Loucy (cell line): Measurements from ENCODE around the gene KLK8.

Experiments used
- H2AFZ ChIP-seq: fragments of 200-600 bp; sonication (generic); 2 replicates; pipeline ENCODE4 v1.6.0; 2016; ENCODE audit warnings: antibody characterized with exemption, mild to moderate bottlenecking, low read length, moderate library complexity
- H3F3A ChIP-seq: fragments of 200-600 bp; 2 replicates; pipeline ENCODE4 v1.6.0; 2016; ENCODE audit warnings: antibody characterized with exemption, low read depth, mild to moderate bottlenecking
- H3K27me3 ChIP-seq: fragments of 200-600 bp; sonication (generic); 2 replicates; pipeline ENCODE4 v1.6.1; 2014; ENCODE audit warnings: low read length, mild to moderate bottlenecking; ENCODE audit not compliant: insufficient read depth, poor library complexity, severe bottlenecking
- H3K36me3 ChIP-seq: fragments of 200-600 bp; sonication (generic); 2 replicates; pipeline ENCODE4 v1.6.1; 2016; ENCODE audit warnings: low read length; ENCODE audit not compliant: insufficient read depth
- H3K4me1 ChIP-seq: fragments of 200-600 bp; sonication (generic); 2 replicates; pipeline ENCODE4 v1.5.1; 2014; ENCODE audit warnings: low read length, mild to moderate bottlenecking; ENCODE audit not compliant: insufficient read depth, poor library complexity, severe bottlenecking
- H3K4me2 ChIP-seq: fragments of 200-600 bp; sonication (generic); 2 replicates; pipeline ENCODE4 v1.6.0; 2014; ENCODE audit warnings: antibody characterized with exemption, low read length, low read depth, mild to moderate bottlenecking; ENCODE audit not compliant: poor library complexity, severe bottlenecking
- H3K4me3 ChIP-seq: fragments of 200-600 bp; sonication (generic); 2 replicates; pipeline ENCODE4 v1.5.1; 2014; ENCODE audit warnings: low read length, mild to moderate bottlenecking, mixed read lengths; ENCODE audit not compliant: poor library complexity, severe bottlenecking
- H3K79me2 ChIP-seq: fragments of 200-600 bp; sonication (generic); 2 replicates; pipeline ENCODE4 v1.6.1; 2014; ENCODE audit warnings: low read length; ENCODE audit not compliant: insufficient read depth
- H3K9ac ChIP-seq: fragments of 200-600 bp; sonication (generic); 2 replicates; pipeline ENCODE4 v1.6.0; 2014; ENCODE audit warnings: mild to moderate bottlenecking, low read depth, low read length, moderate library complexity; ENCODE audit not compliant: poor library complexity, severe bottlenecking
- H3K9me2 ChIP-seq: fragments of 200-600 bp; sonication (generic); replicated peaks from 2 replicates; pipeline ENCODE4 v1.6.1; 2016; ENCODE audit warnings: low read depth, low read length, mixed read lengths
- H3K9me3 ChIP-seq: fragments of 200-600 bp; sonication (generic); 2 replicates; pipeline ENCODE4 v1.6.1; 2014; ENCODE audit warnings: mild to moderate bottlenecking, antibody characterized with exemption, low read length, low read depth; ENCODE audit not compliant: insufficient read depth
- H4K20me1 ChIP-seq: fragments of 200-600 bp; sonication (generic); 2 replicates; pipeline ENCODE4 v1.6.0; 2014; ENCODE audit warnings: antibody characterized with exemption, low read length, mild to moderate bottlenecking; ENCODE audit not compliant: insufficient read depth, poor library complexity, severe bottlenecking
- EZH2phosphoT487 ChIP-seq: fragments of 200-600 bp; IDR thresholded peaks from 2 replicates; pipeline ENCODE4 v1.6.1; 2018; ENCODE audit warnings: antibody characterized with exemption, mild to moderate bottlenecking, moderate library complexity, borderline replicate concordance
- TF ChIP-seq, protein P1 (sequence below): fragments of 200-600 bp; sonication (generic); conservative IDR thresholded peaks from 2 replicates; pipeline ENCODE4 v1.5.1; 2014; ENCODE audit warnings: mild to moderate bottlenecking, antibody characterized with exemption, low read length

The KLK8 gene

DNA sequence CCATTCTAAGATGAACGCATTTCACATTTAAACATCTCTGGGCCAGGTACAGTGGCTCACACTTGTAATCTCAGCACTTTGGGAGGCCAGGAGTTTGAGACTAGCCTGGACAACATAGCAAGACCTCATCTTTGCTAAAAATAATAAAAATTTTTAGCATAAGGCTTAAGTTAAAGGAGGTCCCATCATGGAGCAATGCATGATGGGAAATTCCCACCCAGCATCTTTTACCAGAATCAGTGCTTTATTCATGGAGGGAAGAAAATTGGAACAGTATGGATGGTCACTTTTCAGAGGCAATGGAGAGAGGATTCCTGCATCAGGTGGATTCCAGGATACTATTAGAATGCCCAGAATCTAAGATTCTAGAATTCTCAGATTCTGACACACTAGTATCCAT is 3.8 kb upstream of the KLK8 start:
- no peak overlapping the region for H3K4me2 ChIP-seq
- H3K4me3 ChIP-seq = no peak overlapping the region
- H3K9me3 ChIP-seq = peaks cover 5% of the 10 kb centered on the region; the same call in 1 of the 2 replicates
- H3K4me1 ChIP-seq = no peaks in the 10 kb centered on the region
- H4K20me1 ChIP-seq = no peaks in the 10 kb centered on the region
- no peaks in the 10 kb centered on the region for H3K79me2 ChIP-seq
- H3K27me3 ChIP-seq = no peaks in the 10 kb centered on the region
- no peak overlapping the region for H3K9ac ChIP-seq
- H3K9me2 ChIP-seq = no peaks in the 10 kb centered on the region
- no peaks in the 10 kb centered on the region for H3F3A ChIP-seq
- no peak for TF ChIP-seq EZH2phosphoT487
- TF ChIP-seq, protein P1, sequence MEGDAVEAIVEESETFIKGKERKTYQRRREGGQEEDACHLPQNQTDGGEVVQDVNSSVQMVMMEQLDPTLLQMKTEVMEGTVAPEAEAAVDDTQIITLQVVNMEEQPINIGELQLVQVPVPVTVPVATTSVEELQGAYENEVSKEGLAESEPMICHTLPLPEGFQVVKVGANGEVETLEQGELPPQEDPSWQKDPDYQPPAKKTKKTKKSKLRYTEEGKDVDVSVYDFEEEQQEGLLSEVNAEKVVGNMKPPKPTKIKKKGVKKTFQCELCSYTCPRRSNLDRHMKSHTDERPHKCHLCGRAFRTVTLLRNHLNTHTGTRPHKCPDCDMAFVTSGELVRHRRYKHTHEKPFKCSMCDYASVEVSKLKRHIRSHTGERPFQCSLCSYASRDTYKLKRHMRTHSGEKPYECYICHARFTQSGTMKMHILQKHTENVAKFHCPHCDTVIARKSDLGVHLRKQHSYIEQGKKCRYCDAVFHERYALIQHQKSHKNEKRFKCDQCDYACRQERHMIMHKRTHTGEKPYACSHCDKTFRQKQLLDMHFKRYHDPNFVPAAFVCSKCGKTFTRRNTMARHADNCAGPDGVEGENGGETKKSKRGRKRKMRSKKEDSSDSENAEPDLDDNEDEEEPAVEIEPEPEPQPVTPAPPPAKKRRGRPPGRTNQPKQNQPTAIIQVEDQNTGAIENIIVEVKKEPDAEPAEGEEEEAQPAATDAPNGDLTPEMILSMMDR = no peak
- no peak overlapping the region for H2AFZ ChIP-seq
- H3K36me3 ChIP-seq = no peaks in the 10 kb centered on the region

DNA sequence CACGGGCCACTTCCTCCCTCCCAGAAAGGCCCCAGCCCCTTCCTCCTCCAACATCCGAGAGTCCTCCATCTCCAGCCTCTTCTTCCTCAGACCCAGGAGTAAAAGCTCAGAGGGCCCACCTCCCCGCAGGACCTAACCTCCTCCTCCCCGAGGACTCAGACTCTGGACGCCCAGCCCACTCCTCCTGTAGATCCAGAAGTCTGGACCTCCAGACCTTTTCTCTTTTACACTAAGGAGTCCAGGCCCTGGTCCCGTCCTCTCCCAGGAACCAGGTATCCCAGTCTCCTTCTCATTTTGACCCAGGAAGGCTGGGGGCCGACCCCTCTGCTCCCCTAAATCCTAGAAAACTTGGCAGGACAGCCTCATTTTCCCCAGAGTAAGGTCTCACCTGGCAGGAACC is 1.9 kb upstream of the KLK8 start:
- Histone ChIP-seq H3K4me3 (no peak overlapping the region), H3K36me3 (no peaks in the 10 kb centered on the region), H3F3A (no peaks in the 10 kb centered on the region), H3K27me3 (no peaks in the 10 kb centered on the region), H3K4me1 (no peaks in the 10 kb centered on the region), H2AFZ (no peak overlapping the region), H3K9me3 (peaks cover 5% of the 10 kb centered on the region; the same call in 1 of the 2 replicates), H3K4me2 (no peak overlapping the region), H3K9ac (no peak overlapping the region), H3K79me2 (no peaks in the 10 kb centered on the region), H3K9me2 (no peaks in the 10 kb centered on the region), H4K20me1 (no peaks in the 10 kb centered on the region)
- TF ChIP-seq, protein P1 = no peak
- TF ChIP-seq EZH2phosphoT487 = no peak

DNA sequence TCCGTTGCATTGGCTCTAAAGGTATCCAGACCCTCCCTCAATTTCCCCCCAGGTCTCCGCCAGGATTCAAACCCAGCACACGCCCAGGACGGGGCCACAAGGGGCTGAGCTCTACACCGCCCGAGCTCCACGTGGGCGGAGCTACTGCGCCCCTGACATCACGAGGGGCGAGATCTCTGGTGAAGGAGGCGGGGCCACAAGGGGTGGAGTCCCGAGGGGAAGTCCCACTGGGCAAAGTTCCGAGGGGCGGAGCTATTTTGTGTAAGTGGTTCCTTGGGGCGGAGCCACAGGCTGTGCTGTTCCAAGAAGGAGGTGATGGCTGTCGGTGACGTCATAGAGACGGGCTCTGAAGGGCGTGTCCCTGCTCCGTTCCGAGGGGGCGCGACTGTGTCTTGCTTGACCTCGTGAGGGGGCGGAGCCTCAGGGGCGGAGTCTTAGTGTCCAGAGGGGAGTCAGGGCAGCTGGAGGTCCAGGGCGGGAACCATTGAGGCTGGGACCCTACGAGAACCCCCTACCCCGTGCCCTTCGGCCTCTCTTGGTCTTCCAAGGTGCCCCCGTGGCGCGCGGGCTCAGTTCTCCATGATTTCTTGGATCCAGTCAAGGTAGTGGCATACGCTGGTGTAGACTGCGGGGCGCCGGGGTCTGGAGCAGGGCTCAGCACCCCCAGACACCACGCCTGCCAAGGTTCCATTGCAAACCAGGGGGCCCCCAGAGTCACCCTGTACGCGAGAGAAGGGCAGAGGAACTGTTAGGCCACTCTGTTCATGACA is 1.3 kb upstream of the KLK8 start:
- no peak overlapping the region for H3K4me2 ChIP-seq
- H3K4me3 ChIP-seq = no peak overlapping the region
- peaks cover 5% of the 10 kb centered on the region; the same call in 1 of the 2 replicates for H3K9me3 ChIP-seq
- no peaks in the 10 kb centered on the region for H3K9me2 ChIP-seq
- H3K79me2 ChIP-seq = no peaks in the 10 kb centered on the region
- H3K27me3 ChIP-seq = no peaks in the 10 kb centered on the region
- H3K9ac ChIP-seq = no peak overlapping the region
- H3F3A ChIP-seq = no peaks in the 10 kb centered on the region
- no peaks in the 10 kb centered on the region for H3K4me1 ChIP-seq
- no peaks in the 10 kb centered on the region for H4K20me1 ChIP-seq
- H2AFZ ChIP-seq = no peak overlapping the region
- no peaks in the 10 kb centered on the region for H3K36me3 ChIP-seq
- TF ChIP-seq, protein P1 = no peak
- no peak for TF ChIP-seq EZH2phosphoT487
